ENCODE data around the gene SSC5D.

The SSC5D gene

DNA sequence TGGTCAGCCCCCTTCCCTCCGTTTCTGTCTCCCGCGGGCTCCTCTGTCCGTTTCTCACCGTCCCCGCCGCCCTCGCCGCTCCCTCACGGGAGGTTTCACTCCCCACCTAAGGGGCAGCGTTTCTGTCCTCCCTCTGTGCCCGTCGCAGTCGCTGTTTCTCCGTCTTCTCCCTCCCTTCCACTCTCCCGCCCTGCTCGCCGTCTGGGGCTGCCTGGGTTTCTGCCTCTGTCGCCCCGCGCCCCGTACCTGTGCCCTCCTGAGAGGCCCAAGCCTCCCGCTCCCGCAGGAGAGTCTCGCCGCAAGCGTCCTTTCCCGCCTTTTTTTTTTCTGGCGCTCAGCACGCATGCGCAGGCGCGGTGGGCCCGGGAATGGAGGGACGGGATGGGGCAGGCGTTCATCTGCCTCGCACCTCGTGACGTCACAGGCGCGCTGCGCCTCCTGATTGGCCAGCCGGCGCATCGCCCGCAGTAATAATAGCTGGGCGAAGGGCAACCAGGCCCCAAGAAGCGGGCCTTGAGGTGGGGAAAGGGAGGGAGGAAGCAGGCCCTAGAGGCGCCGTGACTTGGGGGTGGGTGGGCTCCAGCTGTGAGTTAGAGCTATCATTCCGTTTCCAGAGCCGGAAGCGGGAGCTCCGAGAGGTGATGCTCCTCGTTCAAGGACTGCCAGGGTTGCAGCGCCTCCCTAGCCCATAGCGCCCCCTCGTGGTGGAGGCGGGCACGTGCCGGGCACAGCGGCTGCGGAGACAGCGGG lies 15.4 kb downstream of the SSC5D start:
- Histone ChIP-seq H3K4me3 (ENCODE audit: low read depth in 1 of 2, low read length in 2 of 2) (peak overlapping the region; percentile 29 to 53), H3K36me3 (ENCODE audit: insufficient read depth, low read length) (peaks cover 31% of the 10 kb centered on the region), H3K27me3 (ENCODE audit: control insufficient read depth in 1 of 2, insufficient read depth in 2 of 2, low read length in 2 of 2) (no peaks in the 10 kb centered on the region), H3K27ac (ENCODE audit: low read depth, low read length) (peak overlapping the region; percentile 59), H3K4me1 (ENCODE audit: insufficient read depth, low read length) (peaks cover 10% of the 10 kb centered on the region), H3K9me3 (ENCODE audit: low read length) (no peaks in the 10 kb centered on the region), H3K9ac (ENCODE audit: low read length) (no peak overlapping the region)

DNA sequence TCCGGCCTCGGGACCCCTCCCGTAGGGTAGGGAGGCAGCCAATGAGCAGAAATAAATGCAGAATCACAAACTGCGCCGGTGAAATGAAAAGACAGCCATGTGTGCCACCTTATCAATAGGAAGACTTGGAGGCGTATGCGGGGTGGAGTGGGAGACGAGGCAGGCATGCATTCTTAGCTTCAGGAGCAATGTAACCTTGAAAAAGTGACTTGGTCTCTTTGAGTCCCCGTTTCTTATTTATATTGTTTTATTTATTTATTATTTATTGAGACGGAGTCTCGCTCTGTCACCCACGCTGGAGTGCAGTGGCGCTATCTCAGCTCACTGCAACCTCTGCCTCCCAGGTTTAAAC lies 16.0 kb downstream of the SSC5D start:
- no peaks in the 10 kb centered on the region for H3K9me3 ChIP-seq (ENCODE audit: low read length)
- H3K27ac ChIP-seq (ENCODE audit: low read depth, low read length) = no peak overlapping the region
- no peak overlapping the region for H3K9ac ChIP-seq (ENCODE audit: low read length)
- peaks cover 26% of the 10 kb centered on the region for H3K36me3 ChIP-seq (ENCODE audit: insufficient read depth, low read length)
- no peaks in the 10 kb centered on the region for H3K27me3 ChIP-seq (ENCODE audit: control insufficient read depth in 1 of 2, insufficient read depth in 2 of 2, low read length in 2 of 2)
- peak overlapping the region; percentile 29 to 53 for H3K4me3 ChIP-seq (ENCODE audit: low read depth in 1 of 2, low read length in 2 of 2)
- peaks cover 5% of the 10 kb centered on the region for H3K4me1 ChIP-seq (ENCODE audit: insufficient read depth, low read length)

DNA sequence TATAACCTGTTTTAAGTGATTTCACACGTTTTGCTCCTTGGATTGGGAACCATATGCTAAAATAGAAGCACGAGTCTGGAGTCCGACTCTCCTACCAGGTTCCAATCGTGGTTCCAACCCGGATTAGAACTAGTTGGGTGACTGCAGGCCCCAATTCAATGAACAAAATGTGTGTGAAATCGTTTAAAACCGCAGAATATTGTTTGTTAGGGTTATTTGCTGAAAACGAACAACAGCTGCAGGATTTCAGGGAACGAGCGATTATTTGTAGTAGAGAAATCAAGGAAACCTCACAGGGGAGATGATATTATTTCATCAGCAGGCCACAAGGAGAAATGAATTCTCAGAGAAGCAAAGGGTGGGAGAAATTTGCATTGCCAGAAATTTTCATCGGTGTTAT lies 16.7 kb downstream of the SSC5D start:
- Histone ChIP-seq H3K9ac (ENCODE audit: low read length) (no peak overlapping the region), H3K4me3 (ENCODE audit: low read depth in 1 of 2, low read length in 2 of 2) (no peak overlapping the region), H3K4me1 (ENCODE audit: insufficient read depth, low read length) (no peaks in the 10 kb centered on the region), H3K36me3 (ENCODE audit: insufficient read depth, low read length) (peaks cover 19% of the 10 kb centered on the region), H3K9me3 (ENCODE audit: low read length) (no peaks in the 10 kb centered on the region), H3K27ac (ENCODE audit: low read depth, low read length) (no peak overlapping the region), H3K27me3 (ENCODE audit: control insufficient read depth in 1 of 2, insufficient read depth in 2 of 2, low read length in 2 of 2) (no peaks in the 10 kb centered on the region)

DNA sequence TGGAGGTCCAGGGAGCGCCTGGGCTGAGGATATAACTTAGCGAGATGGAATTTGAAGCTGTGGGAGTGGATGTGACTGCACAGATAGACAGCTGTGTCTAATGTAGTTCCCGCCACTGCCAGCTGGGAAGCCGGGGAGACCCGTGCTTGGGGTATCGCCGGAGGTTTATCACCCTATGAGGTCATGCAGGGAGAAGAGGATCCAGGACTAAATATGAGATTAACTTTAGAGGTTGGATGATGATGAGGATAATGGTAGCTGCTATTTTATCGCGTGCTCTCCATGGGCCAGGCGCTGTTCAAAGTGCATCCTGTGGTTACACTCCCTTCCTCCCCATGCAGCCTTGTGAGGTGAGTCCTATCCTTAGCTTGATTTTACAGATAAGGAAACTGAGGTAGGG lies 19.9 kb downstream of the SSC5D start:
- Histone ChIP-seq H3K27me3 (ENCODE audit: control insufficient read depth in 1 of 2, insufficient read depth in 2 of 2, low read length in 2 of 2) (no peaks in the 10 kb centered on the region), H3K9me3 (ENCODE audit: low read length) (no peaks in the 10 kb centered on the region), H3K9ac (ENCODE audit: low read length) (no peak overlapping the region), H3K4me3 (ENCODE audit: low read depth in 1 of 2, low read length in 2 of 2) (no peak overlapping the region), H3K4me1 (ENCODE audit: insufficient read depth, low read length) (no peaks in the 10 kb centered on the region), H3K36me3 (ENCODE audit: insufficient read depth, low read length) (peaks cover 4% of the 10 kb centered on the region), H3K27ac (ENCODE audit: low read depth, low read length) (no peak overlapping the region)

DNA sequence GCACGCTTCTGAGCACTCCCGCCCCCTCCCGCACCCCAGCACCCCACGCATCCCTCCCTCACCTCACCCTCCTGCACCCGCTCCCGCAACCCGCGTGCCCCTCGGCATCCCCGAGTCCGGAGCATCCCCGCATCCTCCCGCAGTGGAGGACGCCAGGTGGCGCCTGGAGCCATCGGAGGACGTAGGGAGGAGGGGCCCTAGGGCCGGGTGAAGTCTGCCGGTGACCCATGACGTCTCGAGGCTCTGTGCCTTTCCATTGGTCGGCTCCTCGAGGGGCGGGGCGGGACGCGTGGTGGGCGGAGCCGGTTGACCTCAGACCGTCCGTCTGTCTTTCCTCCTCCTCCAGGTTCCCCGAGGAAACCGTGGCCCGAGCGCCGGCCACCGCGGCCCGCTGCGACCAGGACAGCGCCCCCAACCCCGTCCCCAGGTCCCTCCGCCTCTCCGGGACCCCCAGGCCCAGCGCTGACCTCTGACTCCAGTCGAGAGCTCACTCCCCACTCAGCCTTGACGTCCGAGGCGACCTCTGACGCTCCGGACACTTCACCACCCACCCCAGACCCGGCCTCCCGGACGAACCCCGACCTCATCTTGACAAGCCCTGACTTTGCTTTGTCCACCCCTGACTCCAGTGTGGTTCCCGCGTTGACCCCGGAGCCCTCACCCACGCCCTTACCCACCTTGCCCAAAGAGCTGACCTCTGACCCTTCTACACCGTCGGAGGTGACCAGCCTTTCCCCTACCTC lies 28.8 kb downstream of the SSC5D start:
- Histone ChIP-seq H3K9ac (ENCODE audit: low read length) (peak overlapping the region; percentile 39), H3K9me3 (ENCODE audit: low read length) (no peaks in the 10 kb centered on the region), H3K36me3 (ENCODE audit: insufficient read depth, low read length) (peaks cover 17% of the 10 kb centered on the region), H3K4me3 (ENCODE audit: low read depth in 1 of 2, low read length in 2 of 2) (peak overlapping the region; percentile 41 to 56), H3K27me3 (ENCODE audit: control insufficient read depth in 1 of 2, insufficient read depth in 2 of 2, low read length in 2 of 2) (no peaks in the 10 kb centered on the region), H3K27ac (ENCODE audit: low read depth, low read length) (peak overlapping the region; percentile 45), H3K4me1 (ENCODE audit: insufficient read depth, low read length) (no peaks in the 10 kb centered on the region)

DNA sequence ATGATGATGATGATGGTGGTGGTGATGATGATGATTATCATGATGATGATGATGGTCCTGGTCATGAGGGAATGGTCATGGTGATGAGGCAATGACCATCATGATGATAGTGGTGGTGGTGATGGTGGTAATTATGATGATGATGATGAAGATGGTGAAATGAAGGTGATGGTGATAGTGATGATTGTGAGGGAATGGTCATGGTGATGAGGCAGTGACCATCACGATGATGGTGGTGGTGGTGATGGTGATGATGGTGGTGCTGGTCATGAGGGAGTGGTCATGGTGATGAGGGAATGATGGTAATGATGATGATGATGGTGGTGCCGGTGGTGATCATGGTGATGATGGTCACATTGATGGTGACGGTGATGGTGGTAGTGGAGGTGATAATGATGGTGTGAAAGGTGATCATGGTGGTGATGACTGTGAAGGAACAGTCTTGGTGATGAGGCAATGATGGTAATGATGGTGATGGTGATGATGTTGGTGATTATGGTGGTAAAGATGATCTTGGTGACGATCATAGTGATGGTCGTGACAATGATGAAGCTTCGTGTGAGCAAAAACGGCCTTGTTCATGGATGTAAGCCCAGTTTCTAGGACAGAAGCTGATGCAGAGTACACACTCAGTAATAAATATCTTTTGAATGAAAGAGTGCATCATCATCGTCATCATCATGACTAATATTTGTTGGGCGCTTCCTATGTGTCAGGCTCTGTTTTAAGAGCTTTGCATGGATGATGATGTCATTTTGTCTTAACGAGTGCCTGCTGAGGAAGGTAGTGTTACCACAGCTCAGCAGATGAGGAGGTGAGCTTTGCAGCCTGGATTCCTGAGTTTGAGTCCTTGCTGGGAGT lies 31.4 kb downstream of the SSC5D start:
- Histone ChIP-seq H3K27ac (ENCODE audit: low read depth, low read length) (no peak overlapping the region), H3K36me3 (ENCODE audit: insufficient read depth, low read length) (peaks cover 4% of the 10 kb centered on the region), H3K27me3 (ENCODE audit: control insufficient read depth in 1 of 2, insufficient read depth in 2 of 2, low read length in 2 of 2) (no peaks in the 10 kb centered on the region), H3K4me1 (ENCODE audit: insufficient read depth, low read length) (no peaks in the 10 kb centered on the region), H3K9me3 (ENCODE audit: low read length) (no peaks in the 10 kb centered on the region), H3K9ac (ENCODE audit: low read length) (no peak overlapping the region), H3K4me3 (ENCODE audit: low read depth in 1 of 2, low read length in 2 of 2) (no peak overlapping the region)

DNA sequence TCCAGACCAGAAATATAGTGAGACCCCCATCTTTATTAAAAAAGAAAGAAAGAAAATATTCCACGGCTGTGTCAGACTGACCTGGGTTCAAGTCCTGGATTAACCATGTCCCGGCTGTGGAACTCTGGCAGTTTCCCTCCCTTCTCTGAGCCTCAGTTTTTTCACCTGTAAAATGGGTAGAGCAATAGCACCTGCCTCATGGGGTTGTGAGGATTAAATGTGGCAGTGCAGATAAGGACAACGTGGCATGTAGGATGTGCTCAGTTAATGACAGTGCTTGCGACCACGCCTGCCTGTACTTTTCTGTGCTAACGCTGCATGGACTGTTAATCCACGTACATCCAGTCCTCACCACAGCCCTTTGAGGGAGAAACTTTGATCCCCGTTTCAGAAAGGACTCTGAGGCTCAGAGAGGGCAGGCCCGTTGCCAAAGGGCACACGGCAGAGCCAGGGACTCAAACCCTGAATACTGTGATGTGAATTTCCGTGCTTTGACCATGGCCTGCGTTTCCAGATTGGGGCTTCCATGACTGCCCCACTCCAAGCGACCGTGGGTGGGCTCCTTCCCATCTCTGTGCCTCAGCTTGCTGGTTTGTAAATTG lies 32.6 kb downstream of the SSC5D start:
- Histone ChIP-seq H3K4me1 (ENCODE audit: insufficient read depth, low read length) (no peaks in the 10 kb centered on the region), H3K36me3 (ENCODE audit: insufficient read depth, low read length) (no peaks in the 10 kb centered on the region), H3K27ac (ENCODE audit: low read depth, low read length) (no peak overlapping the region), H3K9ac (ENCODE audit: low read length) (no peak overlapping the region), H3K27me3 (ENCODE audit: control insufficient read depth in 1 of 2, insufficient read depth in 2 of 2, low read length in 2 of 2) (no peaks in the 10 kb centered on the region), H3K4me3 (ENCODE audit: low read depth in 1 of 2, low read length in 2 of 2) (no peak overlapping the region), H3K9me3 (ENCODE audit: low read length) (no peaks in the 10 kb centered on the region)

DNA sequence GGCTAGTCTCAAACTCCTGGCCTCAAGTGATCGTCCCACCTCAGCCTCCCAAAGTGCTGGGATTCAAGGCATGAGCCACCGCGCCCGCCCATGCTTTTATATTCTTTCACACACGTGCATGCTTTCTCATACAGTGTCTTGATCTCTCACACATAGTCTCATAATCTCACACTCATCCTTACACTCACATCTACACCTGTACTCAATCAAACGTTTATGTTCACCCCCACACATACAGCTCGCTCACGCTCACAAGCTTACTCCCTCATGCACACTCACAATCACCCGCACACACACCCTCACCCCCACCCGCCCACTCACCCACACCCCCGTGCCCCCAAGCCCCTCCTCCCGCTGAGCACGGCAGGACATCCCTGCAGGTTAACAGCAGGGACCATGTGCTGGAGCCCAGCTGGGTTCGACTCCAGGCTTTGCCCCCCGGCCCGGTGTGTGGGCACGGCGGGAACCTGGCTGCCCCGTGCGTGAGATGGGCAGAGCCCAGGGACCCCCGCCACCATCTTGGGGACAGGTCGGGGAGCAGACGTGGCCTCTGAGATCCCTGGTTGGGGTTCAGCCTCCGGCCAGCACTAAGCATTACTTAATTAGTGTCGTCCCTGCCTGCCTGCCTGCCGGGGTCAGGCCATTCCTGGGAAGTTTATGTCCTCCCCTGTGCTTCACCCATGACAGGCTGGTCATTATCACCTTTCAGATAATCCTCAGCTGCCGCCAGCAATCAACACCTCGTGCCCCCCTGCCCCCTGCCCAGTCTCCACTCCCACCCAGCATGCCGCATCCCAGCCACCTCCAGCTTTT lies 37.3 kb downstream of the SSC5D start:
- H3K9ac ChIP-seq (ENCODE audit: low read length) = no peak overlapping the region
- H3K36me3 ChIP-seq (ENCODE audit: insufficient read depth, low read length) = no peaks in the 10 kb centered on the region
- H3K27me3 ChIP-seq (ENCODE audit: control insufficient read depth in 1 of 2, insufficient read depth in 2 of 2, low read length in 2 of 2) = peaks cover 0 to 6% of the 10 kb centered on the region in 2 donors
- no peak overlapping the region for H3K4me3 ChIP-seq (ENCODE audit: low read depth in 1 of 2, low read length in 2 of 2)
- no peaks in the 10 kb centered on the region for H3K9me3 ChIP-seq (ENCODE audit: low read length)
- peaks cover 8% of the 10 kb centered on the region for H3K4me1 ChIP-seq (ENCODE audit: insufficient read depth, low read length)
- no peak overlapping the region for H3K27ac ChIP-seq (ENCODE audit: low read depth, low read length)

DNA sequence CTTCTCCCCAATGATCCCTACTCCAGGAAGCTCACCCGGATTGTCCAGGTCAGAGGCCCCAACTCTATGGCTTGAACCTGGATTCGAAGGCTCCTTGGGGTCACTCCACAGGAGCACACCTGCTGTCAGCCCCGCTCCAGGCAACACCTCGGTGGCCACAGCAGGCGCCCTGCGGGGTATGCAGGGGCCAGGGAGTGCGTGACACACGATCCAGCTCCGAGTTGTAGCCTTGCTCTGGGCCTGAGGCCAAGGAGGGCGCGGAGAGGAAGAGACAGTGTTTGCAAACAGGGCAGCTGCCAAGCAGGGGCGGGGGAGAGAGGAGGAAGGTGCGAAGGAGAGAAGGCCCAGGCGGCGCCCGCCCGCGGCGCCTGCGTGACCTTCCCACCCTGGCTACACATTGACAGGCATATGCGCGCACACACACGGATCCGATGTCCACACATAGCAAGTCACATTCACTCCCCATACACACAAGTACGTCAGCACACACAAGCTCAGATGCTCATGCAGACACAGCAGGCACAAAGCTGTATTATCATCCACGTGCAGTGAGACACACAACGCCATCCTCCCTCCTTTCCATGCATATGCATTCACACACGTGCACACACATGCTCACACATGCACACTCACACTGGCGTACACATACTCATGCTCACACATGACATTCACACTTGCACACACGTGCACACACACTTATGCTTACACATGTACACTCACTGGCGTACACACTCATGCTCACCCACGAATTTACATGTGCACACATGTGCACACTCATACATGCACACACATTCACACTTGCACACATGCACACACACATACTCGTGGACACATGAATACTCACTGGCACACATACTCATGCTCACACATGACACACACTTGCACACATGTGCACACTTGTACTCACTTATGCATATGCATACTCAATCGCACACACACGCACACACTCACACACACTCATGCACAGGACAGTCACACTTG lies 38.3 kb downstream of the SSC5D start:
- Histone ChIP-seq H3K4me1 (ENCODE audit: insufficient read depth, low read length) (peaks cover 8% of the 10 kb centered on the region), H3K9ac (ENCODE audit: low read length) (no peak overlapping the region), H3K27me3 (ENCODE audit: control insufficient read depth in 1 of 2, insufficient read depth in 2 of 2, low read length in 2 of 2) (peaks cover 0 to 6% of the 10 kb centered on the region in 2 donors), H3K36me3 (ENCODE audit: insufficient read depth, low read length) (no peaks in the 10 kb centered on the region), H3K4me3 (ENCODE audit: low read depth in 1 of 2, low read length in 2 of 2) (no peak overlapping the region), H3K27ac (ENCODE audit: low read depth, low read length) (no peak overlapping the region), H3K9me3 (ENCODE audit: low read length) (no peaks in the 10 kb centered on the region)
